GM23248 (cell line): ENCODE results near the gene TOMM7.

Experiments used
- EZH2 ChIP-seq: fragments of 200-600 bp; sonication (generic); IDR thresholded peaks from 2 replicates; pipeline ENCODE4 v1.6.1; 2018; ENCODE audit warnings: antibody characterized with exemption, mild to moderate bottlenecking; ENCODE audit not compliant: insufficient read depth, poor library complexity, severe bottlenecking
- EZH2phosphoT487 ChIP-seq: fragments of 200-600 bp; sonication (generic); IDR thresholded peaks from 2 replicates; pipeline ENCODE4 v1.6.1; 2018; ENCODE audit warnings: antibody characterized with exemption, moderate library complexity, mild to moderate bottlenecking, low read depth; ENCODE audit not compliant: insufficient read depth

GRCh38 chr7:22784346-22784745 lies 38.3 kb downstream of the TOMM7 start:
- TF ChIP-seq EZH2 (no peak), EZH2phosphoT487 (no peak)
